CD4-positive, alpha-beta T cell (primary cell): ENCODE measurements around the gene TSHZ1. TPM values are rescaled to one million over a fixed set of nuclear protein-coding genes. Genes with fewer than 3 reads are reported as not detected.
A peak's percentile ranks its signal among the peaks of the same experiment; 100 is the strongest.

ENCODE experiments used
- ATAC-seq: fragments of 200-7000 bp; cut with Tn5 transposase; one replicate; pipeline ENCODE4 v1.10.0; 2022; ENCODE audit warnings: mild to moderate bottlenecking; ENCODE audit not compliant: poor library complexity
- CTCF ChIA-PET: fragments of 350-600 bp; sonication (Branson Sonifier 250); formaldehyde crosslinking; loops from one replicate; lab custom pipeline; 2021; ENCODE audit warnings: antibody characterized with exemption, inconsistent platforms; lab: Charles Lee
- POLR2A ChIA-PET: fragments of 350-600 bp; sonication (Branson Sonifier 250); formaldehyde crosslinking; loops from one replicate; lab custom pipeline; 2021; ENCODE audit warnings: antibody characterized with exemption, inconsistent platforms; lab: Charles Lee
- DNase-seq, 14 experiments: peaks; one replicate each; pipeline ENCODE4 v3.0.0-alpha.2; 2013 to 2020; ENCODE audit warnings: mixed read lengths in 2 of 14
- H3K27ac ChIP-seq, 2 donors: one replicate each; pipeline versions ENCODE4 v1.5.1 to v1.7.0; 2013; ENCODE audit warnings: low read length in 2 of 2, low read depth in 1 of 2, mild to moderate bottlenecking in 1 of 2
- H3K27me3 ChIP-seq, 2 experiments: 1 replicate in 1 of 2; 2 replicates in 1 of 2; pipeline versions ENCODE4 v1.6.1 to v1.7.0; 2013; ENCODE audit warnings: low read length in 2 of 2, control low read depth in 1 of 2, mild to moderate bottlenecking in 1 of 2, moderate library complexity in 1 of 2; ENCODE audit not compliant: insufficient read depth in 2 of 2, control insufficient read depth in 1 of 2
- H3K36me3 ChIP-seq: one replicate; pipeline ENCODE4 v1.6.1; 2013; ENCODE audit warnings: low read length, control low read depth; ENCODE audit not compliant: insufficient read depth
- H3K4me1 ChIP-seq: one replicate; pipeline ENCODE4 v1.6.1; 2013; ENCODE audit warnings: low read length, control low read depth; ENCODE audit not compliant: insufficient read depth
- H3K4me3 ChIP-seq: one replicate; pipeline ENCODE4 v1.5.1; 2013; ENCODE audit warnings: mild to moderate bottlenecking, low read length, moderate library complexity
- H3K9me3 ChIP-seq, 2 experiments: 1 replicate in 1 of 2; 2 replicates in 1 of 2; pipeline versions ENCODE4 v1.6.1 to v1.7.0; 2013; ENCODE audit warnings: low read length in 2 of 2, mild to moderate bottlenecking in 2 of 2, control low read depth in 1 of 2, moderate library complexity in 1 of 2; ENCODE audit not compliant: control insufficient read depth in 1 of 2, insufficient read depth in 1 of 2
- H3K27ac Mint-ChIP-seq: one replicate; pipeline ENCODE4 v1.8.0; 2020; ENCODE audit warnings: mixed read lengths
- H3K27me3 Mint-ChIP-seq: one replicate; pipeline ENCODE4 v1.8.0; 2021; ENCODE audit warnings: mixed read lengths
- H3K36me3 Mint-ChIP-seq: one replicate; pipeline ENCODE4 v1.8.0; 2021; ENCODE audit warnings: low read depth, mixed read lengths
- H3K4me1 Mint-ChIP-seq: one replicate; pipeline ENCODE4 v1.8.0; 2021; ENCODE audit warnings: low read depth, mixed read lengths
- H3K4me3 Mint-ChIP-seq: one replicate; pipeline ENCODE4 v1.8.0; 2020; ENCODE audit warnings: mild to moderate bottlenecking, mixed read lengths
- H3K9me3 Mint-ChIP-seq: one replicate; pipeline ENCODE4 v1.8.0; 2020; ENCODE audit warnings: mixed read lengths
- intact Hi-C, 2 experiments: fragments of 100-400 bp; cut with DNase I in 1 of 2; cut with micrococcal nuclease in 1 of 2; formaldehyde crosslinking; loops; one replicate each; pipeline versions ENCODE4 v1.15.1 to v1.9.0; 2023 to 2025; cut with DNase I, micrococcal nuclease
- total RNA-seq, 174 experiments: library from RNA in 2 of 174; stranded (reverse) in 2 of 174; gene quantifications; one replicate each; pipeline ENCODE4 v1.2.3 and lab custom pipeline; 2021 to 2026
- TF ChIP-seq, protein P1 (sequence below): fragments of 200-600 bp; IDR thresholded peaks from one replicate; pipeline ENCODE4 v1.8.0; 2022; ENCODE audit warnings: antibody characterized with exemption, mild to moderate bottlenecking

Gene TSHZ1
- total RNA-seq, 2 experiments from 2014 or later: 19.9 to 21.5 TPM

DNA sequence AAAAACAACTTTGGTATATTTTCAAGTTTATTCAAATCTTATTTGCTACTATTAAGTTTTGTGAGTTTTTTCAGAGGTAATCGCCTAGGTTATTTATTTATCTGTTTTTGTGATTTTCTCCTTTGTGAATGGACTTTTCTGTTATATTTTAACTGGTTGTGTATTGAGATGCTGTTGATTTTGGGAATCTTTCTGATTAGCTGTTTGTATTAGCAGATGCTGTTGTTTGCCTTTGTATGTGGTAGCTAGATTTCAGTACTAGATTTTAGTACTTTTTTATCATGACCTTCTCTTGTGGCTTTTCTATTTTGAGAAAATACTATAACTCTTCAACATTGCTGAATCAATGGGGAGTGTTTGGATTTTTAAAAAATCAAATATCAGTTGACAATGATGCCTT is 42.4 kb downstream of the TSHZ1 start:
- Mint-ChIP-seq H3K36me3 (no peaks in the 10 kb centered on the region), H3K4me3 (no peak overlapping the region), H3K27me3 (no peaks in the 10 kb centered on the region), H3K27ac (peak overlapping the region; percentile 25), H3K4me1 (peaks cover 75% of the 10 kb centered on the region), H3K9me3 (no peaks in the 10 kb centered on the region)
- POLR2A ChIA-PET: interaction anchor here (0.6 kb wide), 2 partner anchors 49 to 268 kb away, joined by 3 read pairs; no protein-coding TSS in a partner anchor
- no peaks in the 10 kb centered on the region for H3K27me3 ChIP-seq
- CTCF ChIA-PET: no interaction called here
- DNase-seq (no peak), ATAC-seq (no peak)
- H3K4me1 ChIP-seq: peaks cover 32% of the 10 kb centered on the region
- H3K27ac ChIP-seq: no peak overlapping the region
- intact Hi-C loops: no loop called here
- H3K4me3 ChIP-seq: no peak overlapping the region
- H3K36me3 ChIP-seq: no peaks in the 10 kb centered on the region
- TF ChIP-seq, protein P1, sequence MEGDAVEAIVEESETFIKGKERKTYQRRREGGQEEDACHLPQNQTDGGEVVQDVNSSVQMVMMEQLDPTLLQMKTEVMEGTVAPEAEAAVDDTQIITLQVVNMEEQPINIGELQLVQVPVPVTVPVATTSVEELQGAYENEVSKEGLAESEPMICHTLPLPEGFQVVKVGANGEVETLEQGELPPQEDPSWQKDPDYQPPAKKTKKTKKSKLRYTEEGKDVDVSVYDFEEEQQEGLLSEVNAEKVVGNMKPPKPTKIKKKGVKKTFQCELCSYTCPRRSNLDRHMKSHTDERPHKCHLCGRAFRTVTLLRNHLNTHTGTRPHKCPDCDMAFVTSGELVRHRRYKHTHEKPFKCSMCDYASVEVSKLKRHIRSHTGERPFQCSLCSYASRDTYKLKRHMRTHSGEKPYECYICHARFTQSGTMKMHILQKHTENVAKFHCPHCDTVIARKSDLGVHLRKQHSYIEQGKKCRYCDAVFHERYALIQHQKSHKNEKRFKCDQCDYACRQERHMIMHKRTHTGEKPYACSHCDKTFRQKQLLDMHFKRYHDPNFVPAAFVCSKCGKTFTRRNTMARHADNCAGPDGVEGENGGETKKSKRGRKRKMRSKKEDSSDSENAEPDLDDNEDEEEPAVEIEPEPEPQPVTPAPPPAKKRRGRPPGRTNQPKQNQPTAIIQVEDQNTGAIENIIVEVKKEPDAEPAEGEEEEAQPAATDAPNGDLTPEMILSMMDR: no peak
- peaks cover 0 to 20% of the 10 kb centered on the region in 2 experiments for H3K9me3 ChIP-seq

DNA sequence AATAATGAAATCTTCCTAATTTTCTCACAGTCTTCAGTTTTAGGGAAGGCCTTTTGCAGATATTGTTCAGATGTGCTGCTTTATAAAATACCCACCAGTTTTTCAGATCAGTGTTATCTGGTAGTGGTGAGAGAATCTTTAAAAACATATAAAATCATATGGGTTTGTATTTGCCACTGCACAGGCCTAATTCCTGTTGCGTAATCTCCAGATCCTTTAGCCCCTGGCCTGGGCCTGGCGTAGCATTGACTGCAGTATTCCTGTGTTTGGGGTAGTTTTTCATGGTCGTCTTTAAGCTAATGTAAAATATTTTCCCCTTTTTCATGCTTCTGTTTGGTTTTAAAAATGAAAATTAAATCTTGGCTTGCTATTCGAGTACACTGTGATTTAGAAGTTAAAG is 43.2 kb downstream of the TSHZ1 start:
- Mint-ChIP-seq H3K4me1 (peaks cover 72% of the 10 kb centered on the region), H3K36me3 (no peaks in the 10 kb centered on the region), H3K9me3 (no peaks in the 10 kb centered on the region), H3K4me3 (no peak overlapping the region), H3K27me3 (no peaks in the 10 kb centered on the region), H3K27ac (no peak overlapping the region)
- Histone ChIP-seq H3K27ac (no peak overlapping the region), H3K4me1 (peaks cover 25% of the 10 kb centered on the region), H3K4me3 (no peak overlapping the region), H3K9me3 (peaks cover 0 to 18% of the 10 kb centered on the region in 2 experiments), H3K36me3 (no peaks in the 10 kb centered on the region), H3K27me3 (no peaks in the 10 kb centered on the region)
- TF ChIP-seq, protein P1: no peak
- ChIA-PET CTCF (no interaction called here), POLR2A (no interaction called here)
- intact Hi-C loops: no loop called here
- DNase-seq: no peak
- ATAC-seq: no peak

DNA sequence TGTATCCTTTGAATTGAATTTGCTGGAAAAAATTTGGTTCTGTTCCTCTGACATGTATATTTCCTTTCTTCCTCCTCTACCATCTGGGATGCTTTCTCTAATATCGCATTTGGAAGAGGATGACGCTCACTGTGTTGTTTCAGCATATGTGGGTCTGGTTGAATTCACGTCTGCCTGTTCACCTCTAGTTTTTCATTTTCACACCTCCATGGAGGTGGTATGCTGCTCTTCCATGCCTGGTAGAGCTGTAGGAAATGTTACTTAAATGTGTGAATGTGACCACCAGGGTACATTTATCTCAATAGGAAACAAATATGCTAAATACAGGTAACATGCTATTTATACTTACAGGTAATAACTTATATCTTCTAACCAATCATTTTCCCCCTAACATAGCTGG is 44.5 kb downstream of the TSHZ1 start:
- POLR2A ChIA-PET: interaction anchor here (1.0 kb wide), 1 partner anchor 10 kb away, joined by 4 read pairs; no protein-coding TSS in a partner anchor
- no peak overlapping the region for H3K4me3 ChIP-seq
- intact Hi-C loops: no loop called here
- peaks cover 0 to 5% of the 10 kb centered on the region in 2 experiments for H3K9me3 ChIP-seq
- no peaks in the 10 kb centered on the region for H3K27me3 Mint-ChIP-seq
- H3K36me3 ChIP-seq: no peaks in the 10 kb centered on the region
- DNase-seq: no peak
- H3K27ac ChIP-seq: no peak overlapping the region
- no peaks in the 10 kb centered on the region for H3K27me3 ChIP-seq
- TF ChIP-seq, protein P1: no peak
- H3K4me1 Mint-ChIP-seq: peaks cover 74% of the 10 kb centered on the region
- ATAC-seq: no peak
- no peaks in the 10 kb centered on the region for H3K9me3 Mint-ChIP-seq
- peaks cover 15% of the 10 kb centered on the region for H3K4me1 ChIP-seq
- no peaks in the 10 kb centered on the region for H3K36me3 Mint-ChIP-seq
- H3K4me3 Mint-ChIP-seq: no peak overlapping the region
- H3K27ac Mint-ChIP-seq: no peak overlapping the region
- CTCF ChIA-PET: interaction anchor here (0.6 to 0.7 kb wide), 2 partner anchors 9 kb away, joined by 3 to 4 read pairs; no protein-coding TSS in a partner anchor
